ENCODE data around the gene ADGRD1. TPM values are rescaled to one million over a fixed set of nuclear protein-coding genes. Genes with fewer than 3 reads are reported as not detected.
A peak's percentile ranks its signal among the peaks of the same experiment; 100 is the strongest.

ADGRD1 gene
- total RNA-seq, 4 donors from 2014 or later: 8.3 to 18.1 (median 12.5) TPM

DNA sequence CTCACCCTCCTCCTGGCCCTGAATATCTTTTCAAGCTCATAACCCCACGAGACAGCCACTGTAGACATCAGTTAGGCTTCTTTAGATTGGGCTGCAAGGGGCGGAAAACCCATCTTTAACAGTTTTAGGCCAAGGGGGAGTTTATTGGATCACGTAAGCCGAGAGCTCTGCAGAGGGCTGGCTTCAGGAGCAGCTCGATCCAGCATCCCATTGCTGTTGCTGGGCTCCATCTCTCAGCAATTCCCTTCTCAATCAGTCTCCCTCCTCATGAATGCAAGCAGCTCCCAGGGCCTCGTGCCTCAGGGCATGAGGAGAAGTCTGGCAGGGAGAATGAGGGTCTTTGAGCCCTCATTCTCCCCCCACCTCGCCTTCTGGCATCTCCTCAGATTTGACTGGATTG, 59.4 kb downstream of the ADGRD1 start:
- peak overlapping the region in 1 of 4 donors; percentile 37 for H3K27ac ChIP-seq
- no peaks in the 10 kb centered on the region for H3K9me3 ChIP-seq
- TF ChIP-seq CTCF (IDR thresholded peaks at IDR 0.05): no peak
- no peak for TF ChIP-seq POLR2A (IDR thresholded peaks at IDR 0.05)
- TF ChIP-seq EP300 (IDR thresholded peaks at IDR 0.05; ENCODE audit: low read depth): no peak
- no peak for TF ChIP-seq POLR2AphosphoS5 (IDR thresholded peaks at IDR 0.05)
- H3K4me3 ChIP-seq: no peak overlapping the region
- no peaks in the 10 kb centered on the region for H3K36me3 ChIP-seq
- in situ Hi-C loops (cut with MboI; ENCODE audit: low pct_ligation_motif_present in 1 of 4, low pct_unique_long_range_greater_than_20kb in 1 of 4, low sequenced_read_pairs in 3 of 4): no loop called here
- H3K27me3 ChIP-seq: no peaks in the 10 kb centered on the region
- intact Hi-C loops (cut with DNase I; ENCODE audit: low total_unique reads): no loop called here
- 69% methylated on average over 7 of the region's 7 CpGs; no CpG with 5 or more reads in 1 of the 2 donors for WGBS, 2 donors (ENCODE audit: low coverage in 1 of 2)
- H3K4me1 ChIP-seq: peaks cover 0 to 3% (median 0%) of the 10 kb centered on the region in 4 donors
- no peak for DNase-seq

DNA sequence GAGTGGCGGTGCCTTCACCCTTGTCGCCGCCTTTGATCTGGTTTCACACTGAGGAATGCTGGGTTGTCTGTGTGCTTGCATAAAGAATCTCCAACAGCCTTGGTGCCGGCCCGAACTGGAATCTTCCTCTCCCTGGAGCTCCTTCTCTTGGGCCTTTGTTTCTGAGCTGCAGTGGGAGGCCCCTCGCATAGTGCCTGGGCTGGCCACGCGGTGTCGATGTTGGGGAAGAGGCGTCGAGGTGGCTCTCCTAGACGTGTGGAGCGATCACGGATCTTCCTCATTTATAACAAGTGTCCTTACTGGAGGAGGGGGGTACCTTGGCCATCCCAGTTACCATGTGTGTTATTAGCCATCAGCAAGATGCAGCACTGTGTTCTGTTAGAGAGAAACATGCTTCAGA, 60.6 kb downstream of the ADGRD1 start:
- no peak overlapping the region for H3K4me3 ChIP-seq
- H3K9me3 ChIP-seq: no peaks in the 10 kb centered on the region
- no peaks in the 10 kb centered on the region for H3K36me3 ChIP-seq
- TF ChIP-seq EP300 (IDR thresholded peaks at IDR 0.05; ENCODE audit: low read depth): no peak
- TF ChIP-seq CTCF (IDR thresholded peaks at IDR 0.05): no peak
- TF ChIP-seq POLR2A (IDR thresholded peaks at IDR 0.05): no peak
- no peak for TF ChIP-seq POLR2AphosphoS5 (IDR thresholded peaks at IDR 0.05)
- no peaks in the 10 kb centered on the region for H3K27me3 ChIP-seq
- 90% methylated on average over 14 of the region's 14 CpGs; no CpG with 5 or more reads in 1 of the 2 donors for WGBS, 2 donors (ENCODE audit: low coverage in 1 of 2)
- DNase-seq: no peak
- in situ Hi-C loops (cut with MboI; ENCODE audit: low pct_ligation_motif_present in 1 of 4, low pct_unique_long_range_greater_than_20kb in 1 of 4, low sequenced_read_pairs in 3 of 4): no loop called here
- peaks cover 0 to 3% (median 0%) of the 10 kb centered on the region in 4 donors for H3K4me1 ChIP-seq
- intact Hi-C loops (cut with DNase I; ENCODE audit: low total_unique reads): no loop called here
- no peak overlapping the region for H3K27ac ChIP-seq

GRCh38 chr12:131015581-131016337, 62.1 kb downstream of the ADGRD1 start:
- 90 to 93% methylated on average over 6 to 15 of the region's 15 CpGs for WGBS, 2 donors (ENCODE audit: low coverage in 1 of 2)
- TF ChIP-seq CTCF (IDR thresholded peaks at IDR 0.05): no peak
- no peak for TF ChIP-seq POLR2AphosphoS5 (IDR thresholded peaks at IDR 0.05)
- no peak for TF ChIP-seq EP300 (IDR thresholded peaks at IDR 0.05; ENCODE audit: low read depth)
- no peak for TF ChIP-seq POLR2A (IDR thresholded peaks at IDR 0.05)
- H3K4me3 ChIP-seq: no peak overlapping the region
- H3K27me3 ChIP-seq: no peaks in the 10 kb centered on the region
- H3K36me3 ChIP-seq: no peaks in the 10 kb centered on the region
- in situ Hi-C loops (cut with MboI; ENCODE audit: low pct_ligation_motif_present in 1 of 4, low pct_unique_long_range_greater_than_20kb in 1 of 4, low sequenced_read_pairs in 3 of 4): no loop called here
- no peak for DNase-seq
- peaks cover 0 to 3% (median 0%) of the 10 kb centered on the region in 4 donors for H3K4me1 ChIP-seq
- intact Hi-C loops (cut with DNase I; ENCODE audit: low total_unique reads): no loop called here
- H3K9me3 ChIP-seq: no peaks in the 10 kb centered on the region
- no peak overlapping the region for H3K27ac ChIP-seq

DNA sequence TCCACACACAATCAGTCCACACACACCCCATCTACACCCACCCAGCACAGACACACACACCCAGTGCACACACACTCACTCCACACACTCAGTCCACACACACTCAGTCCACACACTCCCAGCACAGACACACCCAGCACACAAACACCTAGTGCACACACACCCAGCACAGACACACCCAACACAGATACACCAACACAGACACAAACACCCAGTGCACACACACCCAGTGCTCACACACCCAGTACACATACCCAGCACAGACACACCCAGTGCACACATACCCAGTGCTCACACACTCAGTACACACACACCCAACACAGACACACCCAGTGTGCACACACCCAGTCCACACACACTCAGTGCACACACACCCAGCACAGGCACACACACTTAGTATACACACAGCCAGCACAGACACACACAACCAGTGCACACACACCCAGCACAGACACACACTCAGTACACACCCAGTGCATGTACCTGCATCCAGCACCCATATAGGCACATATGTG, 63.8 kb downstream of the ADGRD1 start:
- Histone ChIP-seq H3K9me3 (no peaks in the 10 kb centered on the region), H3K36me3 (no peaks in the 10 kb centered on the region), H3K27ac (no peak overlapping the region), H3K4me1 (no peaks in the 10 kb centered on the region), H3K4me3 (no peak overlapping the region), H3K27me3 (no peaks in the 10 kb centered on the region)
- no peak for DNase-seq
- intact Hi-C loops (cut with DNase I; ENCODE audit: low total_unique reads) (no loop called here), in situ Hi-C loops (cut with MboI; ENCODE audit: low pct_ligation_motif_present in 1 of 4, low pct_unique_long_range_greater_than_20kb in 1 of 4, low sequenced_read_pairs in 3 of 4) (no loop called here)
- no peak for TF ChIP-seq CTCF (IDR thresholded peaks at IDR 0.05)
- no peak for TF ChIP-seq EP300 (IDR thresholded peaks at IDR 0.05; ENCODE audit: low read depth)
- no peak for TF ChIP-seq POLR2A (IDR thresholded peaks at IDR 0.05)
- TF ChIP-seq POLR2AphosphoS5 (IDR thresholded peaks at IDR 0.05): no peak
